ENCODE results near the gene UNC13C. TPM values are rescaled to one million over a fixed set of nuclear protein-coding genes. Genes with fewer than 3 reads are reported as not detected.

UNC13C gene
- total RNA-seq, 2 experiments from 2014 or later = not detected

GRCh38 chr15:54032066-54032465, 53.8 kb downstream of the UNC13C start:
- CTCF ChIA-PET = no interaction called here
- Mint-ChIP-seq H3K36me3 (ENCODE audit: low read depth) (no peaks in the 10 kb centered on the region), H3K27ac (no peak overlapping the region), H3K27me3 (ENCODE audit: low read depth) (no peaks in the 10 kb centered on the region), H3K4me1 (ENCODE audit: low read depth) (no peaks in the 10 kb centered on the region), H3K4me3 (no peak overlapping the region), H3K9me3 (ENCODE audit: insufficient read depth) (no peaks in the 10 kb centered on the region)
- no peak for ATAC-seq
- DNase-seq = no peak
- POLR2A ChIA-PET = no interaction called here

GRCh38 chr15:54033356-54033860, 55.2 kb downstream of the UNC13C start:
- ChIA-PET CTCF (no interaction called here), POLR2A (no interaction called here)
- Mint-ChIP-seq H3K27ac (no peak overlapping the region), H3K4me1 (ENCODE audit: low read depth) (no peaks in the 10 kb centered on the region), H3K36me3 (ENCODE audit: low read depth) (no peaks in the 10 kb centered on the region), H3K27me3 (ENCODE audit: low read depth) (no peaks in the 10 kb centered on the region), H3K9me3 (ENCODE audit: insufficient read depth) (no peaks in the 10 kb centered on the region), H3K4me3 (no peak overlapping the region)
- DNase-seq (no peak), ATAC-seq (no peak)

DNA sequence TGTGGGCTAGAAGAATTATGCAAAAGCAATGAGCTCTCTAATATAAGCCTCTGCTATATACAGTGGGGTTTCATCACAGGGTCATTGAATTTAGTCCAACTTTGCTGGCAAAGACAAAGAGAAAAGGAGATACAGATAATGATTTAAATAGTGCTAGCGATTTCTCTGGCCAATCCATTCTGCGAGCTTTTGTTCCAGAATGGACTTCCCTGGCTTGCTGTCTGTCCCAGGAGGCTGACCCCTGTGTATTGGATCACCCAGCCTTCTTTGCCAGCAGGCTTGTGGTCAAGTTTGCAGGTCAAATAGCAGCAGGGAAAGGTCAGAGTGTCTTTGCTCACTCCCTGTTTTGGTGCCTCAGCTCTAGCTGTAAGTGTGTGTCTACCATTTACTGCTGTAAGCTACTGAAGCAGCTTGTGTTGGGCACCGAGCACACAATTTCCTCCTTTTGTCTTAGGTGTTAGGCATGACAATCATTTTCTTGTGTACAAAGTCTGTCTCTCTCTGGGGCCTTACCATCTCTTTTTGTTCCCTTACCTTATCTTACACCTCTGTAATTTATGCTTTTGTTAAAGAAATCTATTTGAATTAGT, 55.7 kb downstream of the UNC13C start:
- Mint-ChIP-seq H3K36me3 (ENCODE audit: low read depth) (no peaks in the 10 kb centered on the region), H3K4me3 (no peak overlapping the region), H3K27me3 (ENCODE audit: low read depth) (no peaks in the 10 kb centered on the region), H3K9me3 (ENCODE audit: insufficient read depth) (no peaks in the 10 kb centered on the region), H3K27ac (no peak overlapping the region), H3K4me1 (ENCODE audit: low read depth) (no peaks in the 10 kb centered on the region)
- POLR2A ChIA-PET = no interaction called here
- CTCF ChIA-PET = no interaction called here
- DNase-seq (no peak), ATAC-seq (no peak)

DNA sequence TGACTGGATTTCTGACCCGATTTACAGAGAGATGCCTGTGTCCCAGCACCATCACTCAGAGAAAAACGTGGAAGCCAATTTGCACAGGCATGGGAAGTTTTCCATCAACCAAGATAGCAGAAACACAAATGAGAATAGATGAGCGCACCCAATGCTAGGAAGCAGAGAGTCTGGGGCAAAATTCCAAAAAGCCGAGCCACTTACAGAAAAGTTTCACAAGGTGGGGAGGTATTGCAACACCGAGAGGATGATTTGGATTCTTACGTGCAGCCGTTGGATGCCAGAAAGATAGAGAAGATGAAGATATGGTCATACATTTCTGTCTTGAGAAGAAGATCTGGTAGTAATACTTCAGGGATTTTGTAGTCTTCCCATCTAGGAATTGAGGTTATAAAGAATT, 57.4 kb downstream of the UNC13C start:
- Mint-ChIP-seq H3K27ac (no peak overlapping the region), H3K4me1 (ENCODE audit: low read depth) (no peaks in the 10 kb centered on the region), H3K36me3 (ENCODE audit: low read depth) (no peaks in the 10 kb centered on the region), H3K27me3 (ENCODE audit: low read depth) (no peaks in the 10 kb centered on the region), H3K4me3 (no peak overlapping the region), H3K9me3 (ENCODE audit: insufficient read depth) (no peaks in the 10 kb centered on the region)
- ATAC-seq (no peak), DNase-seq (no peak)
- ChIA-PET POLR2A (no interaction called here), CTCF (no interaction called here)

DNA sequence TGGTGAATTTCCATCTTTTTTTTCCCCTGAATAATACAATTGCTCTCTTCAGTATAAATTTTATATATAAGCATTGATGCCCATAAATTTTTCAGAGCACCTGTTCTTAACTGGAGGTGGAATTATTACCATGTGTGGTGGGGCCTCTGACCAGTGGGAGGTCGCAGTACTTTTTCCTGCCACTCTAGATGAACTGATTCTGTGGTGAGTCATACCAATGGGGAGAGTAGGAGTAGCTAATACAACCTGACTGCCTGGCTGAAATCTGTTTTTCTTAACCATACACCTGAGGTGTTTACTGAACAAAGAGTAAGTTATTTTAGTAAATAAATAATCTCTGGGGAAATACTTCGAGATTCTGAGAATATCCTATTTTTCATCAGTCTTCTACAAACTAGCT, 67.2 kb downstream of the UNC13C start:
- CTCF ChIA-PET = no interaction called here
- Mint-ChIP-seq H3K4me3 (no peak overlapping the region), H3K27me3 (ENCODE audit: low read depth) (no peaks in the 10 kb centered on the region), H3K9me3 (ENCODE audit: insufficient read depth) (no peaks in the 10 kb centered on the region), H3K27ac (no peak overlapping the region), H3K4me1 (ENCODE audit: low read depth) (no peaks in the 10 kb centered on the region), H3K36me3 (ENCODE audit: low read depth) (no peaks in the 10 kb centered on the region)
- DNase-seq = no peak
- POLR2A ChIA-PET = no interaction called here
- ATAC-seq = no peak

GRCh38 chr15:54046093-54046492, 67.9 kb downstream of the UNC13C start:
- CTCF ChIA-PET = no interaction called here
- Mint-ChIP-seq H3K27me3 (ENCODE audit: low read depth) (no peaks in the 10 kb centered on the region), H3K36me3 (ENCODE audit: low read depth) (no peaks in the 10 kb centered on the region), H3K4me3 (no peak overlapping the region), H3K27ac (no peak overlapping the region), H3K4me1 (ENCODE audit: low read depth) (no peaks in the 10 kb centered on the region), H3K9me3 (ENCODE audit: insufficient read depth) (no peaks in the 10 kb centered on the region)
- POLR2A ChIA-PET = no interaction called here
- ATAC-seq (no peak), DNase-seq (no peak)

- H3K27ac Mint-ChIP-seq = no peak overlapping the region
- DNase-seq = no peak
- no peak overlapping the region for H3K4me3 Mint-ChIP-seq
Observed at GRCh38 chr15:54064365-54064764, 86.1 kb downstream of the UNC13C start.

GRCh38 chr15:54066403-54066802, 88.2 kb downstream of the UNC13C start:
- no peaks in the 10 kb centered on the region for H3K36me3 Mint-ChIP-seq (ENCODE audit: low read depth)
- ChIA-PET CTCF (interaction anchor here (0.7 kb wide), 1 partner anchor 16 kb away, joined by 4 read pairs; no protein-coding TSS in a partner anchor), POLR2A (no interaction called here)
- no peaks in the 10 kb centered on the region for H3K4me1 Mint-ChIP-seq (ENCODE audit: low read depth)
- DNase-seq (no peak), ATAC-seq (no peak)
- H3K4me3 Mint-ChIP-seq = no peak overlapping the region
- H3K9me3 Mint-ChIP-seq (ENCODE audit: insufficient read depth) = no peaks in the 10 kb centered on the region
- no peaks in the 10 kb centered on the region for H3K27me3 Mint-ChIP-seq (ENCODE audit: low read depth)
- no peak overlapping the region for H3K27ac Mint-ChIP-seq

More at GRCh38 chr15:54064365-54064764, 86.1 kb downstream of the UNC13C start:
- Mint-ChIP-seq H3K4me1 (ENCODE audit: low read depth) (no peaks in the 10 kb centered on the region), H3K27me3 (ENCODE audit: low read depth) (no peaks in the 10 kb centered on the region), H3K9me3 (ENCODE audit: insufficient read depth) (no peaks in the 10 kb centered on the region), H3K36me3 (ENCODE audit: low read depth) (no peaks in the 10 kb centered on the region)
- POLR2A ChIA-PET = interaction anchor here (0.6 kb wide), 1 partner anchor 32 kb away, joined by 3 read pairs; no protein-coding TSS in a partner anchor
- CTCF ChIA-PET = interaction anchor here (1.0 kb wide), 1 partner anchor 18 kb away, joined by 4 read pairs; no protein-coding TSS in a partner anchor
- ATAC-seq = no peak

DNA sequence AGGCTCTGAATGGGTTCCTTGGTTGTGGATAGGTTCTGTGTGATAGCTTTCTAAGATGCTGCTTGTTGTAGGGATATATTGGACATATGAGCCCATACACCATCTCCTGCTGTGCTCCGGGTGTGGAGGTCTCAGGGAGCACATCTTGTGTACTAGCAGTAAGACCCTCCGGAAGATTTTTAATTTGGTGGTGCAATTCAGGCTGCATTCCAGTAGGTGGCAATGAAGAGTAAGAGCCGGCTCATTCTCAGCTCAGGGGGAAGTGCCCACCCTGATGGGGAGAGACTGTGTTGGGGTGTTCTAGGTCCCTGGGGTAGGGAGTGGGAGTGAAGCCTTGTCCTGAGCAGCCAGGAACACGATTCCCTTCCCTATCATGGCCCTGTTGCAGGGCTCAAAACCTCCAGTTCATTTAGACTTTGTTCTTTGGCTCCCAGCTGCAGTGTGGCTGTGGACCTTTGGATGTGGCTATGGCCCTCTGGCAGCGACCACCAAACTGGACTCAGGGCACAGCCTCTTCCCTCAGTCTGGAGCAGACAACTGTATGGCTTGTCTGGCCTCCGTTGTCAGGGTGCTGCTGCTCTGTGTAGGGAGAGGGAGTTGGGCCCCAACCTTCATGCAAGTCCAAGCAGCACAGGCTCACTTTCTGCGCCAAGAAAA, 104.7 kb downstream of the UNC13C start:
- no peaks in the 10 kb centered on the region for H3K27me3 Mint-ChIP-seq (ENCODE audit: low read depth)
- no peaks in the 10 kb centered on the region for H3K4me1 Mint-ChIP-seq (ENCODE audit: low read depth)
- no peak overlapping the region for H3K4me3 Mint-ChIP-seq
- ATAC-seq (no peak), DNase-seq (peak; percentile 25)
- H3K9me3 Mint-ChIP-seq (ENCODE audit: insufficient read depth) = no peaks in the 10 kb centered on the region
- POLR2A ChIA-PET = no interaction called here
- CTCF ChIA-PET = interaction anchor here (0.6 to 1.7 kb wide), 7 partner anchors 10 to 1087 kb away, joined by 3 to 4 read pairs (median 4); no protein-coding TSS in a partner anchor
- no peaks in the 10 kb centered on the region for H3K36me3 Mint-ChIP-seq (ENCODE audit: low read depth)
- no peak overlapping the region for H3K27ac Mint-ChIP-seq

GRCh38 chr15:54083501-54083900, 105.3 kb downstream of the UNC13C start:
- DNase-seq = no peak
- H3K9me3 Mint-ChIP-seq (ENCODE audit: insufficient read depth) = no peaks in the 10 kb centered on the region
- CTCF ChIA-PET = interaction anchor here (0.8 to 1.7 kb wide), 6 partner anchors 10 to 1086 kb away, joined by 3 to 4 read pairs (median 4); no protein-coding TSS in a partner anchor
- no peak for ATAC-seq
- POLR2A ChIA-PET = no interaction called here
- H3K4me1 Mint-ChIP-seq (ENCODE audit: low read depth) = no peaks in the 10 kb centered on the region
- no peaks in the 10 kb centered on the region for H3K36me3 Mint-ChIP-seq (ENCODE audit: low read depth)
- H3K27me3 Mint-ChIP-seq (ENCODE audit: low read depth) = no peaks in the 10 kb centered on the region
- no peak overlapping the region for H3K27ac Mint-ChIP-seq
- no peak overlapping the region for H3K4me3 Mint-ChIP-seq

GRCh38 chr15:54083991-54084390, 105.8 kb downstream of the UNC13C start:
- DNase-seq (no peak), ATAC-seq (no peak)
- H3K27ac Mint-ChIP-seq = no peak overlapping the region
- no peaks in the 10 kb centered on the region for H3K27me3 Mint-ChIP-seq (ENCODE audit: low read depth)
- no peaks in the 10 kb centered on the region for H3K9me3 Mint-ChIP-seq (ENCODE audit: insufficient read depth)
- no peaks in the 10 kb centered on the region for H3K4me1 Mint-ChIP-seq (ENCODE audit: low read depth)
- H3K4me3 Mint-ChIP-seq = no peak overlapping the region
- no peaks in the 10 kb centered on the region for H3K36me3 Mint-ChIP-seq (ENCODE audit: low read depth)
- ChIA-PET POLR2A (no interaction called here), CTCF (no interaction called here)

DNA sequence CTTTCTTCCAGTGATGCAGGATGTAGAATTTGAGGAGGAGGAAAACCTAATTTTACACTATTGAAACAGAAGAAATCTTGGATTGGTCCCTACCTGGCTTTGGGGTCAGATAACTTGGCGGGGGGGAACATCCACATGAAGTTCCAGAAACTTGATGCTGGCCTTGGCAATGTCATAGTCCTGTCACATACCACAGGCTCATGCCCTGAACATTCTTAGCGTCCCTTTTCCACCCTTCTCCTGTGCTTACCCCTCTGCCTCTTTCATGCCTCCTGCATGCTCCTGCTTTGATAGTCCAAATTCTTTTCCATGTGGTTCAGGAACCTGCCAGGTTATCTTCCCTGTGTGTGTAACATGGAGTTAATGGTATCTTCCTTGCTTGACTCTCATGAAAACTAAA, 110.6 kb downstream of the UNC13C start:
- H3K9me3 Mint-ChIP-seq (ENCODE audit: insufficient read depth) = no peaks in the 10 kb centered on the region
- H3K4me3 Mint-ChIP-seq = no peak overlapping the region
- H3K36me3 Mint-ChIP-seq (ENCODE audit: low read depth) = no peaks in the 10 kb centered on the region
- no peaks in the 10 kb centered on the region for H3K27me3 Mint-ChIP-seq (ENCODE audit: low read depth)
- H3K27ac Mint-ChIP-seq = no peak overlapping the region
- no peaks in the 10 kb centered on the region for H3K4me1 Mint-ChIP-seq (ENCODE audit: low read depth)
- DNase-seq (no peak), ATAC-seq (no peak)
- CTCF ChIA-PET = no interaction called here
- POLR2A ChIA-PET = no interaction called here

All from activated CD8-positive, alpha-beta T cell treated with anti-CD3 and anti-CD28 coated beads, Interleukin-2, amount 10 ng/mL, durations not matched to agents 7 days and 5 days (primary cell).